Retinal pigment epithelial cell (primary cell): ENCODE data around the gene IFNL4.
A peak's percentile ranks its signal among the peaks of the same experiment; 100 is the strongest.

Source experiments
- DNase-seq: peaks from one replicate; pipeline ENCODE4 v3.0.0-alpha.2; 2010; ENCODE audit warnings: low read depth
- H3K4me3 ChIP-seq: 2 replicates; pipeline ENCODE4 v1.5.1; 2011; ENCODE audit warnings: mild to moderate bottlenecking, low read length, control low read depth, moderate library complexity
- CTCF ChIP-seq: conservative IDR thresholded peaks from 2 replicates; pipeline ENCODE4 v1.5.1; 2011; ENCODE audit warnings: low read depth, low read length, control low read depth, inconsistent platforms

Gene IFNL4

GRCh38 chr19:39264306-39265290, 15.9 kb upstream of the IFNL4 start:
- H3K4me3 ChIP-seq = no peak overlapping the region
- no peak for DNase-seq
- peak; percentile 4 for TF ChIP-seq CTCF

- H3K4me3 ChIP-seq = no peak overlapping the region
- DNase-seq = no peak
- no peak for TF ChIP-seq CTCF
Observed at GRCh38 chr19:39263912-39264305, 15.3 kb upstream of the IFNL4 start.

- no peak for DNase-seq
- no peak for TF ChIP-seq CTCF
- H3K4me3 ChIP-seq = no peak overlapping the region
Observed at GRCh38 chr19:39262496-39262895, 13.8 kb upstream of the IFNL4 start.

GRCh38 chr19:39261704-39262103, 13.0 kb upstream of the IFNL4 start:
- no peak for DNase-seq
- no peak overlapping the region for H3K4me3 ChIP-seq
- no peak for TF ChIP-seq CTCF

- TF ChIP-seq CTCF = no peak
- no peak overlapping the region for H3K4me3 ChIP-seq
- DNase-seq = no peak
Observed at GRCh38 chr19:39257227-39257626, 8.6 kb upstream of the IFNL4 start.

- H3K4me3 ChIP-seq = no peak overlapping the region
- TF ChIP-seq CTCF = no peak
- DNase-seq = no peak
Observed at GRCh38 chr19:39254531-39255345, 6.1 kb upstream of the IFNL4 start.
